OCI-LY1 (cell line): ENCODE data around the gene SLC22A3.

ENCODE experiments used
- H2AFZ ChIP-seq: fragments of 200-600 bp; sonication (generic), shearing (Covaris generic); 2 replicates; pipeline ENCODE4 v1.6.0; 2014; ENCODE audit warnings: antibody characterized with exemption, mild to moderate bottlenecking, low read length
- H3F3A ChIP-seq: fragments of 200-600 bp; sonication (generic), shearing (Covaris generic); 2 replicates; pipeline ENCODE4 v1.6.0; 2014; ENCODE audit warnings: mild to moderate bottlenecking, antibody characterized with exemption, low read length, moderate library complexity; ENCODE audit not compliant: insufficient read depth
- H3K27ac ChIP-seq: fragments of 200-600 bp; sonication (generic); 2 replicates; pipeline ENCODE4 v1.5.1; 2014; ENCODE audit warnings: low read length, mixed run types, mild to moderate bottlenecking, low read depth; ENCODE audit not compliant: poor library complexity, severe bottlenecking
- H3K27me3 ChIP-seq: fragments of 200-600 bp; sonication (generic); 2 replicates; pipeline ENCODE4 v1.6.0; 2014; ENCODE audit warnings: antibody characterized with exemption, mild to moderate bottlenecking, low read length, moderate library complexity; ENCODE audit not compliant: insufficient read depth
- H3K36me3 ChIP-seq: fragments of 200-600 bp; sonication (generic); 2 replicates; pipeline ENCODE4 v1.6.1; 2014; ENCODE audit warnings: mild to moderate bottlenecking, antibody characterized with exemption, low read length, moderate library complexity, mixed read lengths; ENCODE audit not compliant: insufficient read depth
- H3K4me1 ChIP-seq: fragments of 200-600 bp; sonication (generic); 2 replicates; pipeline ENCODE4 v1.5.1; 2014; ENCODE audit warnings: mild to moderate bottlenecking, low read length, moderate library complexity; ENCODE audit not compliant: insufficient read depth, severe bottlenecking
- H3K4me2 ChIP-seq: fragments of 200-600 bp; sonication (generic), shearing (Covaris generic); 2 replicates; pipeline ENCODE4 v1.6.1; 2014; ENCODE audit warnings: low read length
- H3K4me3 ChIP-seq: fragments of 200-600 bp; sonication (generic); 2 replicates; pipeline ENCODE4 v1.5.1; 2014; ENCODE audit warnings: low read length, low read depth, mild to moderate bottlenecking, mixed read lengths; ENCODE audit not compliant: poor library complexity, severe bottlenecking
- H3K79me2 ChIP-seq: fragments of 200-600 bp; shearing (Covaris generic); 2 replicates; pipeline ENCODE4 v1.6.1; 2016; ENCODE audit warnings: mixed run types, low read length, mixed read lengths; ENCODE audit not compliant: insufficient read depth
- H3K9ac ChIP-seq: fragments of 200-600 bp; sonication (generic), shearing (Covaris generic); 2 replicates; pipeline ENCODE4 v1.6.1; 2014; ENCODE audit warnings: mild to moderate bottlenecking, low read length, mixed read lengths
- H3K9me2 ChIP-seq: fragments of 200-600 bp; sonication (generic), shearing (Covaris generic); 2 replicates; pipeline ENCODE4 v1.6.1; 2014; ENCODE audit warnings: low read depth, mild to moderate bottlenecking, low read length, mixed read lengths
- H3K9me3 ChIP-seq: fragments of 200-600 bp; shearing (Covaris generic); 2 replicates; pipeline ENCODE4 v1.6.1; 2014; ENCODE audit warnings: low read length, mixed read lengths
- H4K20me1 ChIP-seq: fragments of 200-600 bp; sonication (generic), shearing (Covaris generic); 2 replicates; pipeline ENCODE4 v1.6.0; 2016; ENCODE audit warnings: mild to moderate bottlenecking, low read length; ENCODE audit not compliant: insufficient read depth
- CTCF ChIP-seq: fragments of 200-600 bp; sonication (generic), shearing (Covaris generic); IDR thresholded peaks from 2 replicates; pipeline ENCODE4 v1.5.1; 2017; ENCODE audit warnings: mild to moderate bottlenecking, antibody characterized with exemption, low read length, moderate library complexity, mixed read lengths
- EZH2 ChIP-seq: fragments of 200-600 bp; sonication (generic), shearing (Covaris generic); IDR thresholded peaks from 2 replicates; pipeline ENCODE4 v1.8.0; 2017; ENCODE audit warnings: borderline replicate concordance, mixed run types, mild to moderate bottlenecking, antibody characterized with exemption, low read length, moderate library complexity, mixed read lengths

SLC22A3 gene

GRCh38 chr6:160408528-160408927 lies 60.4 kb downstream of the SLC22A3 start:
- Histone ChIP-seq H3K79me2 (no peaks in the 10 kb centered on the region), H3K4me2 (no peak overlapping the region), H2AFZ (no peak overlapping the region), H3K4me3 (no peak overlapping the region), H3K9me2 (no peaks in the 10 kb centered on the region), H3K36me3 (no peaks in the 10 kb centered on the region), H3K27ac (no peak overlapping the region), H3F3A (no peaks in the 10 kb centered on the region), H3K9me3 (no peaks in the 10 kb centered on the region), H4K20me1 (no peaks in the 10 kb centered on the region), H3K27me3 (no peaks in the 10 kb centered on the region), H3K4me1 (no peaks in the 10 kb centered on the region), H3K9ac (no peak overlapping the region)
- TF ChIP-seq CTCF = no peak
- TF ChIP-seq EZH2 = no peak

GRCh38 chr6:160412993-160413392 lies 64.8 kb downstream of the SLC22A3 start:
- no peak overlapping the region for H3K27ac ChIP-seq
- no peak overlapping the region for H3K4me3 ChIP-seq
- no peak overlapping the region for H2AFZ ChIP-seq
- no peaks in the 10 kb centered on the region for H3K9me2 ChIP-seq
- H3K4me2 ChIP-seq = no peak overlapping the region
- H3K4me1 ChIP-seq = no peaks in the 10 kb centered on the region
- H3K9me3 ChIP-seq = no peaks in the 10 kb centered on the region
- no peaks in the 10 kb centered on the region for H3K79me2 ChIP-seq
- no peaks in the 10 kb centered on the region for H4K20me1 ChIP-seq
- no peaks in the 10 kb centered on the region for H3K27me3 ChIP-seq
- H3K9ac ChIP-seq = no peak overlapping the region
- H3K36me3 ChIP-seq = no peaks in the 10 kb centered on the region
- no peaks in the 10 kb centered on the region for H3F3A ChIP-seq
- TF ChIP-seq EZH2 = no peak
- TF ChIP-seq CTCF = no peak

- H3K4me1 ChIP-seq = no peaks in the 10 kb centered on the region
- no peak overlapping the region for H3K4me2 ChIP-seq
- H3K4me3 ChIP-seq = no peak overlapping the region
- no peak overlapping the region for H2AFZ ChIP-seq
- no peak overlapping the region for H3K9ac ChIP-seq
- no peaks in the 10 kb centered on the region for H3K27me3 ChIP-seq
- no peaks in the 10 kb centered on the region for H4K20me1 ChIP-seq
- no peaks in the 10 kb centered on the region for H3K36me3 ChIP-seq
- no peaks in the 10 kb centered on the region for H3K9me2 ChIP-seq
- no peaks in the 10 kb centered on the region for H3K79me2 ChIP-seq
- H3F3A ChIP-seq = no peaks in the 10 kb centered on the region
- TF ChIP-seq EZH2 (no peak), CTCF (no peak)
- no peaks in the 10 kb centered on the region for H3K9me3 ChIP-seq
- H3K27ac ChIP-seq = no peak overlapping the region
Observed at GRCh38 chr6:160417146-160417545, 69.0 kb downstream of the SLC22A3 start.
